HL-60/S4 treated with phorbol 12-myristate 13-acetate at 8.2 ng/mL for 4 days and 3 days (cell line): ENCODE measurements around the gene RPTOR.
"Not testable (repeated sequence)": the region's sequence is repeated elsewhere in the genome, so short reads cannot be mapped to it uniquely, and the experiment has no call there.

Experiments used
- in situ Hi-C: fragments of 300-500 bp; cut with MboI; formaldehyde crosslinking; loops from 2 replicates; pipeline ENCODE4 v1.15.0; 2022; ENCODE audit warnings: low sequenced_read_pairs

RPTOR gene

DNA sequence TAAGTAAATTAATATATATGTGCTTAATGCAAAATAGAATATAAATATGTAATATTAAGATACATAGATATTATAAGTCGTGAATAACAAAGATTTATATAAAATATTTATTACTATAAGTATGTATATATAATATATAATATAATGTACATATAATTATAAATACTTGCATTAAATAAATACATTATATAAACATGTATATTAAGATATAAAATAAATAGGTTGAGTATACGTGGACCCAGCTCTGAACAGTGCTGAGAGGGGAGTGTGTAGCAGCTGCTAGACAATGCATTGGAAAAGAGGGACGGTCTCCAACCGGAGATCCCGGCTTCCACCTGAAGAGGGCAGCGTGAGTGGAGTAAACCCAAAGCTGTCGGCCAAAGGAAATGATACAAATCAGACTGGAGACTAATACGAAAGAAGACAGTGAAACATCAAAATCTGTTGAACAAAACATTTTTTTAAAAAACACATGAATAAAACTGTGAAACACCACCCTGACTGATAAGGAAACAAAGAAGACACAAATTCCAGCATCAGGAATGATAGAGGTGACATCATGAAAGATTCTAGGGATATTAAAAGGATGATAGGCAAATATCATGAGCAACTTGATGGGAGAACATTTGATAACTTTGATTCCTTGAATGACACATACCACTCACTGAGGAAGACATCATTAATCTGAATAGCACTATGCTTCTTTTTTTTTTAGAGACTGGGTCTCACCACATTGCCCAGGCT lies 321.6 kb downstream of the RPTOR start:
- in situ Hi-C loops: no loop called here

DNA sequence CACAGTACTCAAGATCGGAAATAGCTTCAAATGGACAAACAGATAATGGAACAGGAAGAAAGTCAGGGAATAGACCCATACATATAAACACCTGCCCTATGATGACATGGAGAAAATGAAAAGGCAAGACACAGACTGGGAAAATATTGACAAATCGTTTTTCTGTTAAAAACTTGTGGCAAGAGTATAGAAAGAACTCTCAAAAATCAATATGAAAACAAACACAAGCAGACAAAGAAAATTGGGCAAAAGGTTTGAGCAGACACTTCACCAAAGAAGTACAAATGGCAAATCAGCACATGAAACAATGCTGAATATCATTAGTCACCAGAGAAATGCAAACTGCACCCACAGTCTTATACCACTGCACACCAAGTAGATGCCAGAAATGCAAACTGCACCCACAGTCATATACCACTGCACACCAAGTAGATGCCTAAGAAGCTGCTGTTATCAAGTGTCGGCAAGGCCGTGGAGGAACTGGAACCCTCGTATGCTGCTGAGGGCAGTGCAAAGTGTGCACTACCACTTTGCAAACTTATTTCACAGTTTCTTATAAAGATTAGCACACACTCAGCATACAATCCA lies 323.5 kb downstream of the RPTOR start:
- in situ Hi-C loops: no loop called here

- in situ Hi-C loops: no loop called here
Observed at GRCh38 chr17:80869481-80870145, 325.0 kb downstream of the RPTOR start.

- in situ Hi-C loops: no loop called here
Observed at GRCh38 chr17:80870401-80870800, 325.8 kb downstream of the RPTOR start.

DNA sequence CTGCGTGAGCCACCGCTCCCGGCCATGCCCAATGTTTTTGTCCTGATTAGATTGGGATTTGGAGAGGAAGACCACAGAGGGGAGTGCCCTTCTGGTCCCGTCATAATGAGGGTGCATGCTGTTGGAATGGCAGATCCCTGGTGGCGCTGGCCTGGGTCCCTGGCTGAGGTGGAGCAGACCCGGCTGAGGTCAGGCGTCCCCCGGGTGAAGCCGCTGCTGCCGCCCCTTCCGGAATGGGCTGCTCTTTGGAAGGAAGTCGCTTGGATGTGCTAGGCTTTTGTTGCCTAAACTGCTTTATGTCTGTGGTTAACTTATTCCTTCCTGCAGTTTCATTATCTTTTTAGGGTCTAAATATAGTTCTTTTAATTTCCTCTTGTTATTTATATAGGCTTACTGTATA lies 326.7 kb downstream of the RPTOR start:
- in situ Hi-C loops: no loop called here

DNA sequence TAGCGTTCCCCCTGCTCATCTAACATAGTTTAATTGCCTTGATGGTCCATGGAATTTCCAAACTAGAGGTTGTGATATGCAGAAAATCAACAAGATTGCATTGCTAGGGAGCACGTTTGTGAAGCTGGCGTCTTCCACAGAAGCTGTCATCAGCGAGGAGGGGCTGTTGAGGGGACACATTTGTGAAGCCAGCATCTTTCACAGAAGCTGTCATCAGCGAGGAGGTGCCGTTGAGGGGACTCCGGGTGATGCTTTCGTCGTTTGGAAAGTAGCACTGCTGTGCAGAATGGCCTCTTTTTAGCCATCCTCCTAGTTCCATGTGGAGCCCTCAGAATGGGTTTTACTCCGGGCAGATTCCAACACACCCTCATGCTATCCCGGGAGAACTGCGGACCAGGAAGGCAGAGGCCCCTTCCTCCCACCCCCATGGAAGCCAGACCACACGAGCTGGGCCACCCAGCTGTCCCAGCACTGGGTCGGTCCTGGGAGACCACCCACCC lies 327.4 kb downstream of the RPTOR start:
- in situ Hi-C loops: no loop called here

- in situ Hi-C loops: no loop called here
Observed at GRCh38 chr17:80872501-80873306, 328.1 kb downstream of the RPTOR start.

- in situ Hi-C loops: no loop called here
Observed at GRCh38 chr17:80873307-80873951, 328.8 kb downstream of the RPTOR start.

DNA sequence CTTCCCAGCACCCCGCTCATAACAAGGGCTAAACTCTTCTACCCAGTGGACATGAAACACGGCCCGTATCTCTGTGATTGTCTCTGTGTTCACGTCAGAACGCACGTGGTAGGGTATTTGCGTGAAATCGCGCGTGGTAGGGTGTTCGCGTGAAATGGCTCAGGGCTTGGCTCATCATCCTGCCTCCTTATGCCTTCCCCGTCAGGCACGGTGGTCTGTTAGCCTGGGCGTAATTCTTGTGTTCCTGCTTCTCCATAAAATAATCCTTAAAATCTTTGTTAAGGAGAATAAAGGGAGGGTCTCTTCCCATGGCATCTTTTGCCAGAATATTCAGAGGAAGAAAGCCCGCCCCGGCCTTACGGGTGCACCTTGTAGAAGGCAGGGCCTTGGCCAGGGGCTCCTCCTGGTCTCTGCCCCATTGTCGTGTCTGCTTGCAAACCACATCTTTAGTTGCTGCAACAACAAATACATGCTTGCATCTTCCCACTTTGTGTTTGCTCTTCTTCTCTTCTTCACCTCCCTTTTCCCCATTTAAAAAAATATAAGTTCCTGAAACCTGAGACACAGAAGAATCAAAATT lies 330.3 kb downstream of the RPTOR start:
- in situ Hi-C loops: no loop called here

DNA sequence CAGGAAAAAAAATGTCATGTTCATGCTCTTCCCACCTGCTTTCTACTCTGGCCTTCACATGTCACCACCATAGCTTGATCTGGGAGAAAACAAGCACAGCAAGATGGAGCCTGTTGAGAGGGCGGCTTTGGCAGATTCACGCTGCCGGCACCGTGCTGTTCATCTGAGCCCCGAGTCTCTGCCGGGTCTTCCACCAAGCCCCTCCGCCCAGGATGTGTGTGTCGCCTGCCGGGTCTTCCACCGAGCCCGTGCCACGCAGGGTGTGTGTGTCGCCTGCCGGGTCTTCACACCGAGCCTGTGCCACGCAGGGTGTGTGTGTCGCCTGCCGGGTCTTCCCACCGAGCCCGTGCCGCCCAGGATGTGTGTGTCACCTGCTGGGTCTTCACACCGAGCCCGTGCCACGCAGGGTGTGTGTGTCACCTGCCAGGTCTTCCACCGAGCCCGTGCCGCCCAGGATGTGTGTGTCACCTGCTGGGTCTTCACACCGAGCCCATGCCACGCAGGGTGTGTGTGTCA lies 330.9 kb downstream of the RPTOR start:
- in situ Hi-C loops: not testable (repeated sequence)

GRCh38 chr17:80876456-80876949 lies 331.9 kb downstream of the RPTOR start:
- in situ Hi-C loops: not testable (repeated sequence)

DNA sequence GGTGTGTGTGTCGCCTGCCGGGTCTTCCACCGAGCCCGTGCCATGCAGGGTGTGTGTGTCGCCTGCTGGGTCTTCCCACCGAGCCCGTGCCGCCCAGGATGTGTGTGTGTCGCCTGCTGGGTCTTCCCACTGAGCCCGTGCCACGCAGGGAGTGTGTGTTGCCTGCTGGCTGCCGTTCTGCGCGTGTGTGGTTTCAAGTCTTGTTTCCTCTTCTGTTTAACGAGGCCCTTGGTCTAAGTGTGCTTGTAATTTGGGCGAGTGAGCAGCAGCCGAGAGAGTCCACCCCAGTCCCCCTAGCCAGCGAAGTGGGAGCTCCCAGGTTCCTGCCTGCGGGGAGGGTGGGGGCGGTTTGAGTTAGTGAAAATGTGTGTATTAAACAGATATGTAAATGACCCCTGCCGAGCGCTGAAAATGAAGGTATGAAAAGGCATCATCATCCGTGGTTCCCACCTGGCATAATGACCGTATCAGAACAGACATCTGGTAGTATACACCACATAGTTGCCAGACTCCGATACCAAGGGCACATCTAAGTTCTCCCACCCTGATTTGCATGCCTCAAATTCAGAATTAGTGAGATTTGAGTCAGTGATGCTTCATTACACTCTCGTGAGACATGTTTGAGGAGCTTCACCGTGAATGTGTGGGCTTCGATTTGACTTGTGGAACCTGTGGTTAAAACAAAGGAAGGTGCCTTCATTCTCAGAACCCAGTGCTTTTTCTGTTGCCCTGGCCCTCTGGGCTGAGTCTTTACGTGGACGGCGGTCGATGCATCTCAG lies 332.5 kb downstream of the RPTOR start:
- in situ Hi-C loops: no loop called here

- in situ Hi-C loops: no loop called here
Observed at GRCh38 chr17:80877729-80878303, 333.2 kb downstream of the RPTOR start.

- in situ Hi-C loops: no loop called here
Observed at GRCh38 chr17:80878876-80879722, 334.5 kb downstream of the RPTOR start.

DNA sequence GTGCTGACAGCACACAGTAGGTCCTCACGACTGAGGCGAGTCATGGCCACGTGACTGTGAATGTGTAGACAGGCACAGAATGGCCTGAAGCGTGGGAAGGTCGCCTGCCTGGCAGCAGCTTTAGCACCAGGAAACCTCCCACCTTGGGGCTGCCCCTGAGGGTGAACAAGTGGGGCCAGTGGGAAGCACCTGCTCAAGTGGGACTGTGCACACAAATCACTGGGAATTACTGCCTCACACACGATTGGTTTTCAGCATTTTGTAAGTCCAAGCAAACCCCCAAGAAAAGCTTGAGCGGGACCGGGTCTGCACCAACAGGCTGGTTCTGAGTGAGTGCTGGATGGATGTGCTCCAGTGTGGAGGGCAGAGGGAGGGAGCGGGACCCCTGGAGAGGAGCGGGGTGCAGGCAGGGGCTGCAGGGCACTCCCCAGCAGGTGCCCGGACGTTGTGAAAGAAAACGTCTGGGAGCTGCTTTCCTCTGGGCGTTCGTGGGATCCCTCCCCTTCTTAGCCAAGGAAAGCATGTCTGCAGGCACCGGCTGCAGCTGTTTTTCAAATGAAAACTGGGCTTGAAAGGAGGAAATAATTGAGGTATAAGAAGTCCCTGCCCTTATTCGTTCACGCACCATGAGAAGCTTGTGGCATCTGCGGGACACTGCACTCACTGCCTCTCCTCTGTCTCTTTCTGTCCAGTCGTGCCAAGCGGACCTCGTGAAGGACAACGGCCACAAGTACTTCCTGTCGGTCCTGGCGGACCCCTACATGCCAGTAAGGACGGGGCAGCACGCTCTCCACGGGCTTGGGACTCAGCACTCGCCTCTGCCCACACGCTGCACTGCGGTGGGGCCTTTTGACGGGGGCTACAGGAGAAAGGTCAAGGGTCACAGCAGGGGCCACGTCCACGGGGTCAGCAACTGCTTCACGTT lies 335.3 kb downstream of the RPTOR start:
- in situ Hi-C loops: no loop called here

- in situ Hi-C loops: no loop called here
Observed at GRCh38 chr17:80880648-80880985, 336.0 kb downstream of the RPTOR start.

DNA sequence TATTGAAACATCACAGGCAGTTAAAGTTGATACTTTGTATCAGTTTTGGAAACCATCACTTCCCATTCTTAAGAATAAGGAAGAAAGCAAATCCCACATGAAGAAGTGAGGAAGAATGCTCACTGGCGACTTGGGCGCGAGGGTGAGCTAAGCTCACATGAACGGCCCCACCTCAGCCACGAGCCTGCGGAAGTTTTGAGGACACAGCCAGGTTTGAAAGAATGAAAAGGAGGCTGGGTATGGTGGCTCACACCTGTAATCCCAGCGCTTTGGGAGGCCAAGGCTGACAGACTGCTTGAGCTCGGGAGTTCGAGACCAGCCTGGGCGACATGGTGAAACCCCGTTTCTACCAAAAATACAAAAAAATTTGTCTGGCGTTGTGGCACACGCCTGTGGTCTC lies 336.7 kb downstream of the RPTOR start:
- in situ Hi-C loops: no loop called here
